A673 (cell line): ENCODE results near the gene THSD8. TPM values are rescaled to one million over a fixed set of nuclear protein-coding genes. Genes with fewer than 3 reads are reported as not detected.

Experiments used
- BruUV-seq: library from RNA; stranded (reverse); fragments of 400-500 nt; replicated peaks from 2 replicates; lab custom pipeline; 2021; lab: Mats Ljungman, UMichigan
- CTCF ChIA-PET: fragments of 300-600 bp; sonication (Branson Sonifier 250); formaldehyde crosslinking; loops from one replicate; lab custom pipeline; 2022; ENCODE audit warnings: antibody characterized with exemption; lab: Charles Lee
- POLR2A ChIA-PET: fragments of 300-600 bp; sonication (Branson Sonifier 250); formaldehyde crosslinking; loops from one replicate; lab custom pipeline; 2022; ENCODE audit warnings: antibody characterized with exemption; ENCODE audit not compliant: low non-redundant PET; lab: Charles Lee
- DNase-seq: peaks from one replicate; pipeline ENCODE4 v3.0.0-alpha.2; 2015; ENCODE audit warnings: low spot score
- H3K27ac ChIP-seq: fragments of 200-600 bp; sonication (generic); 2 replicates; pipeline ENCODE4 v1.5.1; 2016; ENCODE audit warnings: mixed run types, low read depth, mild to moderate bottlenecking, mixed read lengths, antibody characterized with exemption, low read length; ENCODE audit not compliant: poor library complexity, severe bottlenecking
- H3K27me3 ChIP-seq: fragments of 200-600 bp; sonication (generic); replicated peaks from 2 replicates; pipeline ENCODE4 v1.6.1; 2017; ENCODE audit warnings: mixed run types, low read depth, mild to moderate bottlenecking, mixed read lengths, antibody characterized with exemption, low read length; ENCODE audit not compliant: insufficient read depth, poor library complexity
- H3K36me3 ChIP-seq: fragments of 200-600 bp; sonication (generic); 2 replicates; pipeline ENCODE4 v1.6.1; 2016; ENCODE audit warnings: mixed run types, mild to moderate bottlenecking, mixed read lengths, antibody characterized with exemption, low read length; ENCODE audit not compliant: insufficient read depth, poor library complexity, severe bottlenecking
- H3K4me1 ChIP-seq: fragments of 200-600 bp; sonication (generic); 2 replicates; pipeline ENCODE4 v1.6.1; 2017; ENCODE audit warnings: mixed run types, mild to moderate bottlenecking, mixed read lengths, antibody characterized with exemption, low read length; ENCODE audit not compliant: insufficient read depth, poor library complexity, severe bottlenecking
- H3K4me3 ChIP-seq: fragments of 200-600 bp; sonication (generic); 2 replicates; pipeline ENCODE4 v1.5.1; 2016; ENCODE audit warnings: low read depth, mixed run types, mild to moderate bottlenecking, mixed read lengths, low read length; ENCODE audit not compliant: poor library complexity, severe bottlenecking
- H3K9me3 ChIP-seq: fragments of 200-600 bp; sonication (generic); 2 replicates; pipeline ENCODE4 v1.6.1; 2016; ENCODE audit warnings: mixed run types, low read depth, mild to moderate bottlenecking, mixed read lengths, antibody characterized with exemption, low read length; ENCODE audit not compliant: poor library complexity, severe bottlenecking
- EZH2 ChIP-seq: fragments of 200-600 bp; sonication (generic); IDR thresholded peaks from 2 replicates; pipeline ENCODE4 v1.6.1; 2017; ENCODE audit warnings: borderline replicate concordance, low read depth, mild to moderate bottlenecking, mixed read lengths, antibody characterized with exemption, low read length; ENCODE audit not compliant: poor library complexity, severe bottlenecking
- intact Hi-C: fragments of 100-400 bp; cut with micrococcal nuclease; formaldehyde crosslinking; loops from one replicate; pipeline ENCODE4 v1.10.0; 2022; ENCODE audit not compliant: unreplicated experiment
- total RNA-seq: library from RNA; stranded (reverse); gene quantifications from 2 replicates; pipeline ENCODE4 v1.2.3, GENCODE V29; 2021
- TF ChIP-seq, protein P1 (sequence below): fragments of 300-800, 200-600 bp; sonication (generic); conservative IDR thresholded peaks from 2 replicates; pipeline ENCODE4 v1.5.1; 2017; ENCODE audit warnings: low read depth, mild to moderate bottlenecking, antibody characterized with exemption, low read length, moderate library complexity, mixed read lengths

Gene THSD8
- total RNA-seq, 1 experiment from 2014 or later = 45.2 TPM

DNA sequence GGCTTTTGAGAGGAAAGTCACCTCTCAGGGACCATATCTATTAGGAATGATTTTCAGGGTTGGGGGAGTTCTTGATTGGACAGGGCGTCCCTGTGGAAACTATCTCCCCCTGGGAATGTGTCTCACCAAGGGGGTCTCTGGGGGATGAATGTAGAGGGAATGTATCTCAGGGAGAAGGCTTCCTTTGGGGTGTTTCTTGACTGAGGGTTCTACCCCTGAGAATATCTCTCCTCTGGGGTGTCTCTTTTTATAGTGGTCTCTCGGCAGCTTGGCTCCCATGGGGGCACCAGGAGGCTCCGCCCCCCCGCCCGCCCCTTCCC is 31.5 kb downstream of the THSD8 start:
- ChIA-PET POLR2A (no interaction called here), CTCF (no interaction called here)
- no peaks in the 10 kb centered on the region for H3K9me3 ChIP-seq
- H3K27me3 ChIP-seq = no peaks in the 10 kb centered on the region
- H3K4me1 ChIP-seq = peaks cover 13% of the 10 kb centered on the region
- DNase-seq = no peak
- no peak for TF ChIP-seq EZH2
- TF ChIP-seq, protein P1, sequence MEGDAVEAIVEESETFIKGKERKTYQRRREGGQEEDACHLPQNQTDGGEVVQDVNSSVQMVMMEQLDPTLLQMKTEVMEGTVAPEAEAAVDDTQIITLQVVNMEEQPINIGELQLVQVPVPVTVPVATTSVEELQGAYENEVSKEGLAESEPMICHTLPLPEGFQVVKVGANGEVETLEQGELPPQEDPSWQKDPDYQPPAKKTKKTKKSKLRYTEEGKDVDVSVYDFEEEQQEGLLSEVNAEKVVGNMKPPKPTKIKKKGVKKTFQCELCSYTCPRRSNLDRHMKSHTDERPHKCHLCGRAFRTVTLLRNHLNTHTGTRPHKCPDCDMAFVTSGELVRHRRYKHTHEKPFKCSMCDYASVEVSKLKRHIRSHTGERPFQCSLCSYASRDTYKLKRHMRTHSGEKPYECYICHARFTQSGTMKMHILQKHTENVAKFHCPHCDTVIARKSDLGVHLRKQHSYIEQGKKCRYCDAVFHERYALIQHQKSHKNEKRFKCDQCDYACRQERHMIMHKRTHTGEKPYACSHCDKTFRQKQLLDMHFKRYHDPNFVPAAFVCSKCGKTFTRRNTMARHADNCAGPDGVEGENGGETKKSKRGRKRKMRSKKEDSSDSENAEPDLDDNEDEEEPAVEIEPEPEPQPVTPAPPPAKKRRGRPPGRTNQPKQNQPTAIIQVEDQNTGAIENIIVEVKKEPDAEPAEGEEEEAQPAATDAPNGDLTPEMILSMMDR = no peak
- peak overlapping the region; percentile 29 for H3K4me3 ChIP-seq
- no peak overlapping the region for H3K27ac ChIP-seq
- no peaks in the 10 kb centered on the region for H3K36me3 ChIP-seq
- no TSS peak for BruUV-seq
- intact Hi-C loops = no loop called here

DNA sequence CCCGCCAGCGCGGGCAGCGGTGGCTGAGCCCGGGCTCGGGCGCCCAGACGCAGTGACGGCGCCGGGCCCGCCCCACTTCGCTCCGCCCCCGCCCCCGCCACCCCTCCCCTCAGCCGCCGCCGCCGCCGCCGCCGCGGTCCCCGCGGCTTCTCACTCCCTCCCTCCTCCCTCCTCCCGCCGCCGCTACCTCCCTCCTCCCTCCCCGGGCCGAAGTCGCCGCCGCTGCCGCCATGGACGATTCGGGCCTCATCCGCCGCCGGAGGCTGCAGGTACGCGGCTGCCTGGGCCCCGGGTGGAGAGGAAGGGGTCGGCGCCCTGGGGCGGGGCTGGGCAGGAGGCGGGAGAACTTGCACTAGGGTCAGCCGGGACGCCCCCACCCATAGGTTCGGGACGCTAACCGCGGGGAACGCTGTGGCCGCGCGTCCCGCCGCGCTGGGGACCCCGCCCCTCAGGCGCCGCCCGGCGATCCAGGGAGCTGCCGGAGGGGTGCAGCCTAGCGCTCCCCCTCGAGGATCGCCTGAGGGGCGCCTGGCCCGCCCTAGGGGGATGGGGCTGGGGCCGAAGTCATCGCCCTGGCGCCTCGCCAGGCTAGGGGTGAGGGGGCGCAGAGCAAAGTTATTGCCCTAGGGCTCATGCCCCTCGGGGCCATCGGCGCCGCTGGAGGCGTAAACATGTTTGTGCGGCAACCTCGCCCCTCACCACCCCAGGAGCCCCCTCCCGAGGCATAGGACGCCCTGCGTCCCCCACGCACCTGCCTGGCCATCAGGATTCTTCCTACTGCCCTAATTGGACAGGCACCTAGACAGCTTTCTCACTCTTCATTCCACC is 32.1 kb downstream of the THSD8 start:
- BruUV-seq = no TSS peak
- Histone ChIP-seq H3K4me1 (peaks cover 13% of the 10 kb centered on the region), H3K27ac (peak overlapping the region; percentile 50), H3K9me3 (no peaks in the 10 kb centered on the region), H3K27me3 (no peaks in the 10 kb centered on the region), H3K36me3 (no peaks in the 10 kb centered on the region), H3K4me3 (peak overlapping the region; percentile 71)
- peak; percentile 75 for DNase-seq
- intact Hi-C loops = no loop called here
- ChIA-PET POLR2A (no interaction called here), CTCF (interaction anchor here (1.1 kb wide), 1 partner anchor 13 kb away, joined by 5 read pairs; no protein-coding TSS in a partner anchor)
- TF ChIP-seq, protein P1 = 0 out of 2 replicates have a peak, but pooled peaks have one; percentile 14
- TF ChIP-seq EZH2 = no peak

DNA sequence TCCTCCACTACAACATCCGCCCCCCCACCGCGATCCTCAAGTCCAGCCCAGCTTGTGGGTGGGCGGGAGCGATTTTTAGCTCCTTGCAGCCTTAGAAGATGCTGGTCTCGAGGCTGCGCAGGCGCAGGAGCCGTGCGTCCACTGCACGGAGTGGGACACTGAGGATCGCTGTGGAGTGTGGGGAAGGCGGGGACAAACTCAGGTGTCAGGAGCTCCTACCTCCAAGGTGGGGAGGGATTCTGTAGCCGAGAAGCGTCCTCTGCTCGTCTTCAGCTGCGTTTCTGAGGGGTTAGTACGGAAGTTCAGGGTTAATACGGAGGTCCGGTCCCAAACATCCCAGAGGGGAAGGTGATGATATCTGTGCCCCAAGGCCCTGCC is 32.7 kb downstream of the THSD8 start, which contains the start of gene RTBDN:
TSS of gene RTBDN (minus strand) at position 14 of the 378 bp plus-strand sequence. CDS start 4,600 bp downstream, outside the sequence.
- ChIA-PET CTCF (interaction anchor here (1.1 kb wide), 1 partner anchor 12 kb away, joined by 5 read pairs; no protein-coding TSS in a partner anchor), POLR2A (no interaction called here)
- peak within 1 kb of the TSS; percentile 71 for H3K4me3 ChIP-seq

More for the DNA sequence above, 32.7 kb downstream of the THSD8 start, which contains the start of gene RTBDN:
- H3K4me1 ChIP-seq = peaks cover 16% of the 10 kb centered on the region
- H3K27ac ChIP-seq = peak within 1 kb of the TSS; percentile 50
- H3K9me3 ChIP-seq = no peaks in the 10 kb centered on the region
- DNase-seq = peak; percentile 62
- BruUV-seq = no TSS peak
- no peaks in the 10 kb centered on the region for H3K27me3 ChIP-seq
- intact Hi-C loops = no loop called here
- TF ChIP-seq, protein P1 = no peak
- TF ChIP-seq EZH2 = no peak
- no peaks in the 10 kb centered on the region for H3K36me3 ChIP-seq
